GM10266 (cell line): ENCODE measurements around the gene ZNF813.
A peak's percentile ranks its signal among the peaks of the same experiment; 100 is the strongest.

Source experiments
- DNase-seq: peaks from one replicate; pipeline ENCODE4 v3.0.0; 2012; ENCODE audit errors: extremely low spot score
- CTCF ChIP-seq: IDR thresholded peaks from 2 replicates; pipeline ENCODE4 v1.5.1; 2012; ENCODE audit warnings: mild to moderate bottlenecking, low read depth; ENCODE audit not compliant: control insufficient read depth, insufficient read depth; ENCODE audit errors: missing control alignments

Gene ZNF813

GRCh38 chr19:53530622-53531021 lies 63.1 kb downstream of the ZNF813 start:
- TF ChIP-seq CTCF, result no peak
- DNase-seq, result no peak

GRCh38 chr19:53531457-53531856 lies 63.9 kb downstream of the ZNF813 start:
- DNase-seq, result no peak
- no peak for TF ChIP-seq CTCF

DNA sequence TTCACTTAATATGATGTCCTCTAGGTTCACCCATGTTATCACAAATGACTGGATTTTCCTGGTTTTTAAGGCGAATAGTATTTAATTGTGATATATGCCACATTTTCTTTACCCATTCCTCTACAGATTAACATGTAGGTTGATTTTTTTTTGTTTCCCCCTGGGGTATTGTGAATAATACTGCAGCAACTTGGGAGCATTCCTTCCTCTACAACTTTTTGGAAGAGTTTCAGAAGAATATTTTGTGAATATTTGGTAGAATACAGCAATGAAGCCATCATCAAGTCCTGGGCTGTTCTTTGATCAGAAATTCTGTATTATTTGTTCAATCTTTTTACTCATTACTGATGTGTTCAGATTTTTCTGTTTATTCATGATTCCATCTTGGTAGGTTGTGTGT lies 64.8 kb downstream of the ZNF813 start:
- no peak for DNase-seq
- TF ChIP-seq CTCF, result no peak

DNA sequence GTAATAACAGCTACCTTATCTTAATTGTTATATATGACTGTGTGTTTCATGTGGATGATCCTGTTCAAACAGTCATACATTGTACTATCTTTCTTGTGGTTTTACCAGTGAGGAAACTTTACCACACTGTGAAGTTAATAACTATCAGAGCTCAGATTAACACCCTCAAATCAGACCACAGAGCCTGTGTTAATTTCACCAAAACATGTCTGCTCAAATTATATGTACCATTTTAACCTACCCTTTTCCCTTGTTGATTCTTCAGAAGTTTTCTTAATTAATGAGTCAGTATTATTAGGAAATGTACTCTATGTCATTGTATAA lies 68.7 kb downstream of the ZNF813 start:
- TF ChIP-seq CTCF, result no peak
- no peak for DNase-seq

GRCh38 chr19:53537121-53537520 lies 69.6 kb downstream of the ZNF813 start:
- no peak for DNase-seq

DNA sequence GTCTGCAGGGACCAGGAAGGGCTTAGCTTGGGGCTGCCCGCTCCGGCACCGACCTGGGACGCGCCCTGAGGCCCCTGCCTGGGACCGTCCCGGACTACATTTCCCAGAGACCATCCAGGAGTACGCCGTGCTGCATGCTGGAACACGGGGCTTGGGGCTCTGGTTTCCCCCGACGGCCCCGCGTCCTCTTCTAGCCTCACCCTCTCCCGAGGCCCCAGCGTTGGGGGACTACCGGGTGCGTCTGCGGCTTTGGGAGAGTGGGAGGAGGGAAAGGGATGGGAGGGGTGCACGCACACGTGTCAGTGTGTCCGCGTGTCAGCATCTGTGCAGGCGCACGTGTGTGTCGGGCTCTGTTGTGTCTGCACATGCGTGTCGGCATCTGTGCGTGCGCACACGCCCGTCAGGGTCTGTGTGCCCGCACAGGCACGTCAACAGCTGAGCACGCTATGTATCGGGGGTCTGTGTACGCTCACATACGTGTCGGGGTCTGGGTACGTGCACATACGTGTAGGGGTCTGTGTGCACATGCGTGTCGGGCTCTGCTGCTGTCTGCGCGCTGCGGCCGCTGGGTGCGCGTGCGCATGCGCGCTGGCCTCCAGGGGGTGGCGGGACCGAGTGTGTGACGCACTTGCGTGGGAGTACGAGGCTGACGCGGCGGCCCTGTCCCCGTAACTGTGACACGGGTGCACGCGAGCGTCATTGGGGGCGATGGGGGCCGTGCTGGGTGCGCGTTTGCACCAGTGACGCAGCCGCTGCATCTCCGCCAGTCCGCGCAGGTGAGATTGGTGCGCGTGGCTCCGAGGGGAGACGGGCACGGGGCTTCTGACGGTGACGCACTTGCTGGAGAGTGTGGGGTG lies 70.2 kb downstream of the ZNF813 start, which contains the start of gene ZNF331:
Gene ZNF331 (plus strand): TSS at position 625 of the 857 bp plus-strand sequence. CDS start 31,232 bp downstream, outside the sequence.
- peak; percentile 76 for DNase-seq
- no peak for TF ChIP-seq CTCF

More at GRCh38 chr19:53537121-53537520, 69.6 kb downstream of the ZNF813 start:
- TF ChIP-seq CTCF, result no peak

- TF ChIP-seq CTCF, result no peak
- no peak for DNase-seq
These were observed 71.0 kb downstream of the ZNF813 start for GRCh38 chr19:53538378-53539109.
